IMR-90 (cell line): ENCODE data around the gene FAAP20.

Experiments used
- RAD21 ChIP-seq: IDR thresholded peaks from 2 replicates; pipeline ENCODE4 v1.6.1; 2012; ENCODE audit warnings: low read length, improper control_type of control experiment
- TF ChIP-seq, protein P1 (sequence below): conservative IDR thresholded peaks from 2 replicates; pipeline ENCODE4 v1.5.1; 2012; ENCODE audit warnings: mild to moderate bottlenecking, low read depth, low read length, improper control_type of control experiment

DNA sequence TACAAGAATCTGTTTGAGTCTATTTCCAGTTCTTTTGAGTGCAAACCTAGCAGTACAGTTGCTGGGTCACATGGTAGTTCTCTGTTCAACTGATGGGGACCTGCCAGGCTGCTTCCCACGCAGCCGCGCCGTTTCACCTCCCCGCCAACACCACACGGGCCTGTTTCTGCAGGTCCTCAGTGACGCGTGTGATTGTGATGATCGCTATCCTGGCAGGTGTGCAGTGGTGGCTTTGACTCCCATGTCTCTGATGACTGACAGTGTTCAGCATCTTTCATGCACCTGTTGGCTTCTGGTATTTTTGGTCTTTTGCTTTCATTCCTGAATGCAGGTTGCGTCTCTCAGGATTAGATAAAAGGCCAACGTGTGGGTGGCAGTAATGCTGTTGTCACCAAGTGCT, 41.6 kb downstream of the FAAP20 start:
- TF ChIP-seq RAD21 = no peak
- TF ChIP-seq, protein P1, sequence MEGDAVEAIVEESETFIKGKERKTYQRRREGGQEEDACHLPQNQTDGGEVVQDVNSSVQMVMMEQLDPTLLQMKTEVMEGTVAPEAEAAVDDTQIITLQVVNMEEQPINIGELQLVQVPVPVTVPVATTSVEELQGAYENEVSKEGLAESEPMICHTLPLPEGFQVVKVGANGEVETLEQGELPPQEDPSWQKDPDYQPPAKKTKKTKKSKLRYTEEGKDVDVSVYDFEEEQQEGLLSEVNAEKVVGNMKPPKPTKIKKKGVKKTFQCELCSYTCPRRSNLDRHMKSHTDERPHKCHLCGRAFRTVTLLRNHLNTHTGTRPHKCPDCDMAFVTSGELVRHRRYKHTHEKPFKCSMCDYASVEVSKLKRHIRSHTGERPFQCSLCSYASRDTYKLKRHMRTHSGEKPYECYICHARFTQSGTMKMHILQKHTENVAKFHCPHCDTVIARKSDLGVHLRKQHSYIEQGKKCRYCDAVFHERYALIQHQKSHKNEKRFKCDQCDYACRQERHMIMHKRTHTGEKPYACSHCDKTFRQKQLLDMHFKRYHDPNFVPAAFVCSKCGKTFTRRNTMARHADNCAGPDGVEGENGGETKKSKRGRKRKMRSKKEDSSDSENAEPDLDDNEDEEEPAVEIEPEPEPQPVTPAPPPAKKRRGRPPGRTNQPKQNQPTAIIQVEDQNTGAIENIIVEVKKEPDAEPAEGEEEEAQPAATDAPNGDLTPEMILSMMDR = no peak
